Activated CD4-positive, alpha-beta T cell treated with anti-CD3 and anti-CD28 coated beads, Interleukin-2, amount 10 ng/mL, durations not matched to agents 24 days and 14 days (primary cell): Measurements from ENCODE around the gene CUL1. TPM values are rescaled to one million over a fixed set of nuclear protein-coding genes. Genes with fewer than 3 reads are reported as not detected.
A peak's percentile ranks its signal among the peaks of the same experiment; 100 is the strongest.

Experiments used
- DNase-seq: peaks from one replicate; pipeline ENCODE4 v3.0.0; 2022
- H3K27ac Mint-ChIP-seq: one replicate; pipeline ENCODE4 v1.8.0; 2022; ENCODE audit warnings: mild to moderate bottlenecking, mixed read lengths
- H3K27me3 Mint-ChIP-seq: one replicate; pipeline ENCODE4 v1.8.0; 2022; ENCODE audit warnings: mixed read lengths
- H3K36me3 Mint-ChIP-seq: one replicate; pipeline ENCODE4 v1.8.0; 2022; ENCODE audit warnings: low read depth, mild to moderate bottlenecking, mixed read lengths
- H3K4me1 Mint-ChIP-seq: one replicate; pipeline ENCODE4 v1.8.0; 2021; ENCODE audit warnings: mixed read lengths
- H3K4me3 Mint-ChIP-seq: one replicate; pipeline ENCODE4 v1.8.0; 2022; ENCODE audit warnings: mild to moderate bottlenecking, moderate library complexity, mixed read lengths
- H3K9me3 Mint-ChIP-seq: one replicate; pipeline ENCODE4 v1.8.0; 2021; ENCODE audit warnings: mixed read lengths
- intact Hi-C: fragments of 100-400 bp; cut with micrococcal nuclease; formaldehyde crosslinking; loops from one replicate; pipeline ENCODE4 v1.15.1; 2023
- total RNA-seq: library from RNA; stranded (reverse); gene quantifications from 2 replicates; pipeline ENCODE4 v1.2.3, GENCODE V29; 2022

CUL1 gene
- total RNA-seq, 1 donor from 2014 or later = 82.4 TPM

DNA sequence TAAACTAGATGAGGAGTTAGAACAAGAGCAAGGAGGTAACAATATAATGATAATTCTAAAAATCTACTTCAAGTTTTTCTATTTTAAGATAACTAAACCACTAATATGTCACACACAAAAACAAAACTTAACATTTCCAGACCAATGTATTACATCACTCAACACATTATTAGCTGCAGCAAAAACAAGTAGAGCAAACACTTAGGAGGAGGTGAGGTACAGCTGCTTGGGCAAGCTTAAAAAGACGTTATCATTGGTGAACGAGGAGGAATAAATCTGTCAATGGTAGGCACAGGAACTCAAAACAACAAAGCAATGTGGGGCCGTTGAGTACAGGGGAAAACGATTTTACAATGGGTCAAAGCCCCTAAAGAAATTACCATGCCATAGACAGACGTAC is 126.6 kb downstream of the CUL1 start:
- Mint-ChIP-seq H3K4me1 (peaks cover 8% of the 10 kb centered on the region), H3K9me3 (no peaks in the 10 kb centered on the region), H3K27me3 (no peaks in the 10 kb centered on the region), H3K36me3 (peaks cover 56% of the 10 kb centered on the region), H3K4me3 (no peak overlapping the region), H3K27ac (no peak overlapping the region)
- DNase-seq = no peak
- intact Hi-C loops = no loop called here

DNA sequence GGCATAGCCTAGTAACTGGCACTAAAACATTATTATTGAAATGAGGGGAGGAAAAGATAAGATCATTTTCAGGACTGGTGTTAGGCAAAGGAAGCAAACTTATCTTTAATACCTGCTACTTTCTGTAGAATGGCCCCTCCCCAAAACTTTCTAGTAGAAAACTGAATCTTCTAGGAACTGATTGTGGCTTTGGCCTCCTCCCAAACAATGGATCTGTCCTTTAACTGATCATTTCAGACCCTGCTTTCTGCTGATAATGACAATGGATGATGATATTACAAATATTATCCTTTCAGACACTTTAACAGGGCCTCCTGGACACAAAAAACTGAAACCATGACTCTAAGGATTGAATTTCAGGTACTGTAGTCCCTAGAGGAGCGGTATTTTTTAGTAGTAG is 130.3 kb downstream of the CUL1 start:
- Mint-ChIP-seq H3K36me3 (peaks cover 57% of the 10 kb centered on the region), H3K4me1 (peaks cover 11% of the 10 kb centered on the region), H3K27ac (peak overlapping the region; percentile 79), H3K4me3 (no peak overlapping the region), H3K27me3 (no peaks in the 10 kb centered on the region), H3K9me3 (no peaks in the 10 kb centered on the region)
- no peak for DNase-seq
- intact Hi-C loops = no loop called here

DNA sequence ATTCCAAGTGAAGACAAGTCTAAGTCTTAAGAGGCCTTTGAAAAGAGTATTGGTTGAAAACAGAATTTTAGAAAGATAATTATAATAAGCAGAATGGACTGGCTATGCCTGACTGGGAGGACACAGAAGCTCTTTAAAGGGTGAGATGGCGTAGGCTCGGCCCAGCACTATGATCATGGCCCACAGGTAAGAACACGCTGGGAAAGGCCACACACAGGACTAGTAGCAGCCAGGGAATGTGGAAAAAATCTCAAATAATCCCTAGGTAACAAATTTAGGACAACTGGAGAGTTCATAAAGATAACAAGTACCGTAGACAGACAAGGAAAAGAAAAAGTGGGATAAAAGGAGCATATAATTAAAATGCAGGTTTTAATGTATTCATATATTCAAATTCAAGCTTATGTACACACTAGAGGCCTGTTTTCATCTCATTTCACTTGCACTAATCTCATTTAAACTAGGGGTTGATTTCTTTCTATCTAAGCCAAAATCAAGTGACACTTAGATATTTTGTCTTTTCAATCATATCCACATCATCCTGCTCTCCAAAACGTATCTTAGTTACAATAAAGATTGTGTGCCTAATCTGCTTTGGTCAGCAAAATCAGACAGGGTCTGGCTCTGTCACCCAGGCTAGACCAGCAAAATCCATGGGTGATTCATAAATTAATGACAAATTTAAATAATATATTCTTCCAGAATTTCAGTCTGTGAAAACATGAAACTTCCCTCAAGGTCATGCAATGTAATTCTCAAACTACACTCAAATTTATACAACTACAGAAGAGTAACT is 132.4 kb downstream of the CUL1 start:
- Mint-ChIP-seq H3K4me1 (peaks cover 14% of the 10 kb centered on the region), H3K9me3 (no peaks in the 10 kb centered on the region), H3K4me3 (no peak overlapping the region), H3K27ac (no peak overlapping the region), H3K36me3 (peaks cover 50% of the 10 kb centered on the region), H3K27me3 (no peaks in the 10 kb centered on the region)
- DNase-seq = no peak
- intact Hi-C loops = no loop called here

DNA sequence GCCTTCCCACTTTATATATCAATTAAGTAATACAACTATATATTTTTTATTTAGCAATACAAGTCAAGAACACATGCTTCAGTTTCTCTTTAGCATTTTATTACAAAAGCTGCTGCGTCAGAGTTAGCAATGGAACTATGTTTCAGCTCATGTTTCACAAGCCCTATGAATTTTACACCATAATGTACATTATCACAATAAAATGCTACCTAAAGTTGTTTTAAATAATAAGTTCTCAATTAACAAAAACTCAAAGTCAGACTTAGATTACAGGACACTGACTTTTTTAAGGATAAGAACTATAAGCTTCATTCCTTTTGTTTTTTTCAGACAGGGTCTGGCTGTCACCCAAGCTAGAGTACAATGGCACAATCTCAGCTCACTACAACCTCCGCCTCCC is 133.1 kb downstream of the CUL1 start:
- intact Hi-C loops = no loop called here
- Mint-ChIP-seq H3K4me1 (peaks cover 18% of the 10 kb centered on the region), H3K27me3 (no peaks in the 10 kb centered on the region), H3K36me3 (peaks cover 53% of the 10 kb centered on the region), H3K4me3 (no peak overlapping the region), H3K27ac (no peak overlapping the region), H3K9me3 (peaks cover 5% of the 10 kb centered on the region)
- DNase-seq = no peak

DNA sequence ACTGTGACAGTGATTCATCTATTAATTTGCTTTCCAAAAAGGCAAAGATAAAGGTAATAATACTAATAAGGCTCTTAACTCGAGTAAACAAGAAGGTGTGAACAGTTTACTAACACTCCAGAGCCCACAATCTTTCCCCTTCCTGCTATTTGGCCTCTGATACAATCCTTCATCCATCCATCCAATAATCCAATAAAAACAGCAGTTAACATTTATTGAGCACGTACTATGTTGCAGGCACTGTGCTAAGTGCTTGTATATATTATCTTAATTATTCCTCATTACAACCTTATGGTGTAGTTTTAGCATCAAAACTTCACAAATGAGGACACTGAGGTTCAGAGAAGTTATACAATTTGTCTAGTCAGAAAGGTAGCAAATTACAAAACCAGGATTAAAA is 135.9 kb downstream of the CUL1 start:
- peaks cover 27% of the 10 kb centered on the region for H3K4me1 Mint-ChIP-seq

DNA sequence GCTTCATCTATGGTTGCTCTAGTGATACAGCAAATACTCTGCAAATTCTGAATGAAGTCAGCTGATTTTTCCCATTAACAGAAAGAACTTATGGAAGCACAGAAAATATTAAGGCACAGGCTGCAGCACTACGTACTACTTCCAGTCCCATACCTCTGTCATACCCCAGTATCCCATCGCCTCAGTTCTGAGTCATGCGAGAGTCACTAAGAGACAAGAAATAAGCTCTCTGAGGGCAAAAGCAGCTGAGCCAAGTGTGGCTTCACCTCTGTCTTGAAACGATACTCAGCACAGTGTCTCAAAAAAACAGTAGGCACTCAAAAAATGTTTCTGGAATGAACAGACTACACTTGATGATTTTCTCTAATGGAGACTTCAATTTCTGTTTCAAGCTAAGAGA is 137.2 kb downstream of the CUL1 start:
- H3K36me3 Mint-ChIP-seq = peaks cover 55% of the 10 kb centered on the region
- peaks cover 5% of the 10 kb centered on the region for H3K9me3 Mint-ChIP-seq
- intact Hi-C loops = no loop called here
- H3K4me1 Mint-ChIP-seq = peaks cover 37% of the 10 kb centered on the region
- DNase-seq = no peak
- H3K4me3 Mint-ChIP-seq = no peak overlapping the region
- H3K27me3 Mint-ChIP-seq = no peaks in the 10 kb centered on the region
- H3K27ac Mint-ChIP-seq = no peak overlapping the region

More for the DNA sequence above, 135.9 kb downstream of the CUL1 start:
- H3K9me3 Mint-ChIP-seq = peaks cover 5% of the 10 kb centered on the region
- no peak for DNase-seq
- intact Hi-C loops = no loop called here
- H3K4me3 Mint-ChIP-seq = no peak overlapping the region
- H3K27ac Mint-ChIP-seq = no peak overlapping the region
- no peaks in the 10 kb centered on the region for H3K27me3 Mint-ChIP-seq
- H3K36me3 Mint-ChIP-seq = peaks cover 61% of the 10 kb centered on the region

DNA sequence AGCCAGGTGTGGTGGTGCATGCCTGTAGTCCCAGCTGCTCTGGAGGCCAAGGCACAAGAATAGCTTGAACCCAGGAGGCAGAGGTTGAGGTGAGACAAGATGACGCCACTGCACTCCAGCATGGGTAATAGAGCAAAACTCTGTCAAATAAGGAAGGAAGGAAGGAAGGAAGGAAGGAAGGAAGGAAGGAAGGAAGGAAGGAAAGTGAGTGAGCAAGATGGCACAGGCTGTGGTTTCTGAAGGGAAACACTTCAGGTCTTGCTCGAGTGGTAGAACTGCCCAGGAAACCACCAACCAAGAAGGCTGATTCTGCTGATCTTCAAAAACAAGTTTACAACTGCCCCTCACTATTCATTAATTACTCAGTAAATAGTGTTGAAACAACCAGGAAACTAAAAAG is 140.2 kb downstream of the CUL1 start:
- Mint-ChIP-seq H3K27me3 (no peaks in the 10 kb centered on the region), H3K27ac (peak overlapping the region; percentile 63), H3K9me3 (peaks cover 5% of the 10 kb centered on the region), H3K4me1 (peaks cover 44% of the 10 kb centered on the region), H3K4me3 (no peak overlapping the region), H3K36me3 (peaks cover 53% of the 10 kb centered on the region)
- intact Hi-C loops = no loop called here
- peak; percentile 61 for DNase-seq

DNA sequence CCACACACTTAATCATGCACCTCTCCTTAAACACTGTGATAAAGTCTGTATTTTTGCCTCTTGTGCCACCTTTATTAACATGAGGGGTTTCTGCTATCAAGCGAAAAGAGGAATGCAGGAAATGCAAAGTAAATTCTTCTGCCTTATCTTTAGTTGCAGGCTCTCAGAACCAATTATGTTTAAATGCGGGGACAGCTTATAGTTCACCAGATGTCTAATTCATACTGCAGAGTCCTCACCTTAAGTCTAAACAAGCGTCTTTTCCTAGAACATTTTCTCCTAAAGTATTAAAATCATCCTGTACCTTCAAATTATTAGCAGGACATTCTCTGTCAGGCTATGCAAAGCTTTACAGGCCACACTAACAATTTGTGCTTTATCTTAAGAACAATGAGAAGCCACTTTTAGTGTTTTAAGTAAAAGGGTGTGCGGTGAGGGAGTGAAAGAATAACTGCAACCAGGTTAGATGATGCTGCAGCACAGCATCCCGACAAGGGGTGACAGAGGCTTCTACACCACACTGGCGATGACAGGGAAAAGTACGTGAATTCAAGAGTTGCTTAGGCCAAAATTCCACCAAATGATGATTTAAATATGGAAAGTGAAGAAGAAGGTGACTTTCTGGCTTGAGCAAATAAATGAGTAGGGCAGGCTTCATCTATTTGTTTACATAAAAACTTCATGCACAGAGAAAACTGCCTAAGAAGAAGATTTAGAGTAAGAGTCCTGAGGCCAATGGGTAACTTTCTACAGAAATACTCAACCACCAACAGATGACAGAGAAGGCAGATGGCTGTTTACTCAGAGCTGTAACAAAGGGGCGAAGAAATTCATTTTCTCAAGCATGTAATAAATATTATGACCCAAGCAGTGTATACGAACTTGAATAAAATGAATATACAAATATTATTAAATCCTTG is 149.4 kb downstream of the CUL1 start:
- H3K4me1 Mint-ChIP-seq = peaks cover 49% of the 10 kb centered on the region
- no peaks in the 10 kb centered on the region for H3K27me3 Mint-ChIP-seq
- intact Hi-C loops = loop anchor here (5.0 kb wide), 1 partner anchor 34 kb away; the partner anchor contains the start of gene EZH2
- peaks cover 21% of the 10 kb centered on the region for H3K36me3 Mint-ChIP-seq
- no peaks in the 10 kb centered on the region for H3K9me3 Mint-ChIP-seq
- no peak overlapping the region for H3K4me3 Mint-ChIP-seq
- H3K27ac Mint-ChIP-seq = peak overlapping the region; percentile 7
- no peak for DNase-seq

DNA sequence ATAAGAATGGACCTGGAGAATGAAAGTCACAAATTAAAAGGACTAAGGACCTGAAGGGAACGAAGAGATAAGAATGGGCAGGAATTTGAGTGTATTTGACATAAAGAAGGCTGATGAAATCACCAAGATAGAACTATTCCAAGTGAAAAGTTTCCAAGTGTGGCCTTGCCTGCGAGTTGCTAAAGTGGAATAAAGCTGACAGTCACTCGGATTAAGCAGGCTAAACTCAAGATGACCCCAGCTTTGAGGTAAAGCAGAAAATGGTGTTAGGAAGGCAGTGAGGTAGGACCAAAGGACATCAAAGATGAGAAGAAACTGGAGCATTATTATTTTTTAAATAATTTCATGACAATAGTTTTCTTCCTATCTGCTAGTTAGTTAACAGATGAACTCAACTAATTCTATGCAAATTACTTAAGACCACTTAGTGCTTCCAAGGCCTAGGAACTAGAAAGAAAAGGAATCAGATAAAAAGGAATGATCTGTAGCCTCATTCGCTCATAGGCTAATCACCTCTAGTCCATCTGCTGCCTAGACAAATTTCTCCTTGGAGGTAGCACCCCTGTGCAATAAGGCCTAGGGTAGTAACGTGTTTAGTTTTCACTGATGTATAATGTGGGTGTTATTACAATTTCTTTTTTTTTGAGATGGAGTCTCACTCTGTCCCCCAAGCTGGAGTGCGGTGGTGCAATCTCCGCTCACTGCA is 150.8 kb downstream of the CUL1 start:
- Mint-ChIP-seq H3K4me1 (peaks cover 50% of the 10 kb centered on the region), H3K27me3 (no peaks in the 10 kb centered on the region), H3K27ac (peak overlapping the region; percentile 22), H3K36me3 (peaks cover 13% of the 10 kb centered on the region), H3K4me3 (no peak overlapping the region), H3K9me3 (no peaks in the 10 kb centered on the region)
- no peak for DNase-seq
- intact Hi-C loops = loop anchor here (5.0 kb wide), 1 partner anchor 33 kb away; the partner anchor contains the start of gene EZH2

DNA sequence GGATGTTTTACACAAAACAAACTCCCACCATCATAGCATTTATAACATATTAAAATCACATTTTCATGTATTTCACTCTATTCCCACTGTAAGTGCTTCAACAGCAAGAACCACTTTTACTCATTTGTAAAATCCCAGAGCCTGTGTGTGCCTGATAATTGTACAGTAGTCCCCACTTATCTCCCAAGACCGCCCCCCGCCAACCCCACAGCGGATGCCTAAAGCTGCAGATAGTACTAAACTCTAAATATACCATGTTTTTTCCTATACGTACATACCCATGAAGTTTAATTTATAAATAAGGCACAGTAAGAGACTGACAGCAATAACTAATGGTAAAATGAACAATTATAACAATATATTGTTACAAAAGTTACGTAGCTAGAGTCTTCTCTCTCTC is 151.9 kb downstream of the CUL1 start:
- DNase-seq = no peak
- no peaks in the 10 kb centered on the region for H3K27me3 Mint-ChIP-seq
- H3K36me3 Mint-ChIP-seq = peaks cover 9% of the 10 kb centered on the region
- no peaks in the 10 kb centered on the region for H3K9me3 Mint-ChIP-seq
- no peak overlapping the region for H3K27ac Mint-ChIP-seq
- H3K4me3 Mint-ChIP-seq = no peak overlapping the region
- H3K4me1 Mint-ChIP-seq = peaks cover 52% of the 10 kb centered on the region
- intact Hi-C loops = no loop called here

Other genes starting within 250 kb of the CUL1 start
- gene C7orf33, start 108.1 kb upstream of the CUL1 start, total RNA-seq = not detected in 2 replicates
- gene EZH2, start 185.4 kb downstream of the CUL1 start, total RNA-seq = 120 and 126 TPM in 2 replicates